HEK293 (cell line): ENCODE data around the gene CDYL2.

ENCODE experiments used
- CTCF ChIA-PET: fragments of 350-600 bp; formaldehyde crosslinking; extraction: SDS; loops from one replicate; lab custom pipeline; 2021; ENCODE audit warnings: antibody characterized with exemption; lab: Yijun Ruan, JAX
- POLR2A ChIA-PET: fragments of 300-600 bp; formaldehyde crosslinking; extraction: SDS; loops from one replicate; lab custom pipeline; 2020; ENCODE audit warnings: antibody characterized with exemption, inconsistent platforms; lab: Yijun Ruan, JAX
- H3K27ac ChIP-seq: fragments of 200-500 bp; sonication (Bioruptor generic); 2 replicates; pipeline ENCODE4 v1.5.1; 2014; ENCODE audit warnings: low read depth, low read length, control low read depth, inconsistent platforms; ENCODE audit errors: extremely low read depth
- H3K36me3 ChIP-seq, 2 experiments: fragments of 200-500 bp in 1 of 2; sonication (Bioruptor generic) in 1 of 2; 1 replicate in 1 of 2; 2 replicates in 1 of 2; pipeline ENCODE4 v1.5.1; 2014 to 2017; ENCODE audit warnings: inconsistent platforms in 2 of 2, low read length in 2 of 2; ENCODE audit not compliant: control insufficient read depth in 2 of 2, insufficient read depth in 1 of 2
- H3K4me1 ChIP-seq: fragments of 200-500 bp; sonication (Bioruptor generic); 2 replicates; pipeline ENCODE4 v1.5.1; 2014; ENCODE audit warnings: mild to moderate bottlenecking, low read length, inconsistent platforms; ENCODE audit not compliant: control insufficient read depth, insufficient read depth
- H3K4me3 ChIP-seq: 2 replicates; pipeline ENCODE4 v1.5.1; 2011; ENCODE audit warnings: low read depth, mild to moderate bottlenecking, control low read depth, low read length, moderate library complexity
- H3K9me3 ChIP-seq: fragments of 200-500 bp; sonication (Bioruptor generic); 2 replicates; pipeline ENCODE4 v1.5.1; 2014; ENCODE audit warnings: low read depth, low read length, inconsistent platforms; ENCODE audit not compliant: control insufficient read depth, insufficient read depth
- FEZF1 ChIP-seq: fragments of 450-650 bp; formaldehyde crosslinking; IDR thresholded peaks from 2 replicates; pipeline ENCODE4 v1.5.1; 2016; ENCODE audit warnings: missing biosample characterization, missing genetic modification characterization
- KLF1 ChIP-seq: fragments of 450-650 bp; formaldehyde crosslinking; IDR thresholded peaks from 2 replicates; pipeline ENCODE4 v1.5.1; 2016; ENCODE audit warnings: missing biosample characterization, missing genetic modification characterization
- SP2 ChIP-seq: fragments of 450-650 bp; formaldehyde crosslinking; IDR thresholded peaks from 2 replicates; pipeline ENCODE4 v1.5.1; 2016; ENCODE audit warnings: missing biosample characterization, missing genetic modification characterization
- ZNF138 ChIP-seq: fragments of 450-650 bp; formaldehyde crosslinking; IDR thresholded peaks from 2 replicates; pipeline ENCODE4 v1.5.1; 2016; ENCODE audit warnings: missing biosample characterization, missing genetic modification characterization, borderline replicate concordance
- ZNF311 ChIP-seq: fragments of 450-650 bp; formaldehyde crosslinking; IDR thresholded peaks from 2 replicates; pipeline ENCODE4 v1.5.1; 2017; ENCODE audit warnings: missing biosample characterization, missing genetic modification characterization, borderline replicate concordance
- ZNF341 ChIP-seq: fragments of 450-650 bp; formaldehyde crosslinking; IDR thresholded peaks from 2 replicates; pipeline ENCODE4; 2016; ENCODE audit warnings: low read depth, missing biosample characterization, missing genetic modification characterization
- ZNF366 ChIP-seq: fragments of 450-650 bp; formaldehyde crosslinking; conservative IDR thresholded peaks from 2 replicates; pipeline ENCODE4 v1.5.1; 2016; ENCODE audit warnings: missing biosample characterization, missing genetic modification characterization
- ZNF416 ChIP-seq: fragments of 450-650 bp; formaldehyde crosslinking; IDR thresholded peaks from 2 replicates; pipeline ENCODE4 v1.5.1; 2016; ENCODE audit warnings: missing biosample characterization, missing genetic modification characterization
- ZNF501 ChIP-seq: fragments of 450-650 bp; formaldehyde crosslinking; IDR thresholded peaks from 2 replicates; pipeline ENCODE4 v1.5.1; 2016; ENCODE audit warnings: missing biosample characterization, missing genetic modification characterization
- ZNF623 ChIP-seq: fragments of 450-650 bp; formaldehyde crosslinking; IDR thresholded peaks from 2 replicates; pipeline ENCODE4 v1.5.1; 2016; ENCODE audit warnings: missing biosample characterization, missing genetic modification characterization
- ZNF624 ChIP-seq: fragments of 450-650 bp; formaldehyde crosslinking; IDR thresholded peaks from 2 replicates; pipeline ENCODE4 v1.5.1; 2017; ENCODE audit warnings: missing biosample characterization, missing genetic modification characterization
- ZNF785 ChIP-seq: fragments of 450-650 bp; formaldehyde crosslinking; IDR thresholded peaks from 2 replicates; pipeline ENCODE4 v1.5.1; 2016; ENCODE audit warnings: missing biosample characterization, missing genetic modification characterization
- TF ChIP-seq, protein P1 (sequence below): fragments of 450-650 bp; formaldehyde crosslinking; IDR thresholded peaks from 2 replicates; pipeline ENCODE4 v1.5.1; 2016; ENCODE audit warnings: missing biosample characterization, missing genetic modification characterization
- TF ChIP-seq, protein P2 (sequence below): fragments of 450-650 bp; formaldehyde crosslinking; IDR thresholded peaks from 2 replicates; pipeline ENCODE4 v1.5.1; 2017; ENCODE audit warnings: missing biosample characterization, missing genetic modification characterization
- TF ChIP-seq, protein P3 (sequence below): fragments of 450-650 bp; formaldehyde crosslinking; IDR thresholded peaks from 2 replicates; pipeline ENCODE4 v1.5.1; 2017; ENCODE audit warnings: missing biosample characterization, missing genetic modification characterization
- TF ChIP-seq, protein P4 (sequence below): fragments of 450-650 bp; formaldehyde crosslinking; IDR thresholded peaks from 2 replicates; pipeline ENCODE4; 2016; ENCODE audit warnings: missing biosample characterization, missing genetic modification characterization

CDYL2 gene

DNA sequence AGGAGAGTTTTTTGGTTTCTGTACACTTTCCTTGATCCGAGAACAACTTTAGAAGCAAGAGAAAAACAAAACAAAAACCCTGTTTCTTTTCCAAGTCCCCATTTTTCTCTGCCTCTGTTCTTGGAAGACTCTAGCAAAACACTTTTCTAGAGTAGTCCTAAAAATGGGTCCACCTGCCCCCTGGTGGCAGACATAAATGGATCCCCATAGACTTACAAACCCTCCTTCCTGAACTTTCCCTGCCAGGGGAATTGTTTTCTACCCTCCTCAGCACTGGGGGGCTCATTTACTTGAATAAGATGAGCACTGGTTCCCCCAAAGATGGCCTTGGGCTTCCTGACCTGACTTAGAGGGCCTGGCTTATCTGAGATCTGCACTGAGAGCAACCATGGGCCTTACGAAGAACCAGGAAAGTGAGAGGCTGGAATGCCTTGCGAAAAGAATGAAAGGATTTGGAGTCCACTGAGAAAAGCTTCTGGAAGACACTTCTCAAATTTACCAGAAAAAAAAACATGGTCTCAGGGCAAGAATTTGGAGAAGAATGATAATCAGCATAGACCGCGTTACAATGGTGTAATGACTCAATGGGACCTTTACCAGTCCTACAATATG, 48.0 kb upstream of the CDYL2 start:
- ChIA-PET CTCF (interaction anchor here (0.6 to 4.1 kb wide), 6 partner anchors 12 to 794 kb away, joined by 3 to 37 read pairs (median 3); no protein-coding TSS in a partner anchor), POLR2A (no interaction called here)
- Histone ChIP-seq H3K36me3 (no peaks in the 10 kb centered on the region), H3K4me3 (no peak overlapping the region), H3K27ac (no peak overlapping the region), H3K9me3 (no peaks in the 10 kb centered on the region), H3K4me1 (no peaks in the 10 kb centered on the region)
- no peak for TF ChIP-seq ZNF785 (tag by site-specific recombination)
- TF ChIP-seq, protein P1, sequence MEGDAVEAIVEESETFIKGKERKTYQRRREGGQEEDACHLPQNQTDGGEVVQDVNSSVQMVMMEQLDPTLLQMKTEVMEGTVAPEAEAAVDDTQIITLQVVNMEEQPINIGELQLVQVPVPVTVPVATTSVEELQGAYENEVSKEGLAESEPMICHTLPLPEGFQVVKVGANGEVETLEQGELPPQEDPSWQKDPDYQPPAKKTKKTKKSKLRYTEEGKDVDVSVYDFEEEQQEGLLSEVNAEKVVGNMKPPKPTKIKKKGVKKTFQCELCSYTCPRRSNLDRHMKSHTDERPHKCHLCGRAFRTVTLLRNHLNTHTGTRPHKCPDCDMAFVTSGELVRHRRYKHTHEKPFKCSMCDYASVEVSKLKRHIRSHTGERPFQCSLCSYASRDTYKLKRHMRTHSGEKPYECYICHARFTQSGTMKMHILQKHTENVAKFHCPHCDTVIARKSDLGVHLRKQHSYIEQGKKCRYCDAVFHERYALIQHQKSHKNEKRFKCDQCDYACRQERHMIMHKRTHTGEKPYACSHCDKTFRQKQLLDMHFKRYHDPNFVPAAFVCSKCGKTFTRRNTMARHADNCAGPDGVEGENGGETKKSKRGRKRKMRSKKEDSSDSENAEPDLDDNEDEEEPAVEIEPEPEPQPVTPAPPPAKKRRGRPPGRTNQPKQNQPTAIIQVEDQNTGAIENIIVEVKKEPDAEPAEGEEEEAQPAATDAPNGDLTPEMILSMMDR (tag by site-specific recombination) = peak; percentile 34; the same call in 1 of the 2 replicates

DNA sequence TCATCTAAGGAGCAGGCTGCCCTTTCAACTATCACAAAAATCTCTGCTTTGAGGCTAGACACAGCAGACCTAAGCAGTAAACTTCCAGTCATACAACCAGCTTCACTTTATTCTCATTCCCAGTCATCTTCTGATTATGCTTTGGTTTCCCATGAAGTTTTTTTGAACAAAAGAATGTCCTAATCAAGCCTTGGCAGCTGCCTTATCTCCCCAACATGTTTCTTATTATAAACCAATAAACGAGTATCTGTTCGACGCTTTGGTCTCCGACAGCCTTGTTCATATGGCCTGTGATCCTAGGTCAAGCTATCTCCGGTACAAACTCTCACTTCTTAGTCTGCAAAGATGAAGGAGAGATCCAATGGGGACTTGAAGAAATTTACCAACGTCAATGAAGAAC, 47.4 kb upstream of the CDYL2 start:
- TF ChIP-seq, protein P2, sequence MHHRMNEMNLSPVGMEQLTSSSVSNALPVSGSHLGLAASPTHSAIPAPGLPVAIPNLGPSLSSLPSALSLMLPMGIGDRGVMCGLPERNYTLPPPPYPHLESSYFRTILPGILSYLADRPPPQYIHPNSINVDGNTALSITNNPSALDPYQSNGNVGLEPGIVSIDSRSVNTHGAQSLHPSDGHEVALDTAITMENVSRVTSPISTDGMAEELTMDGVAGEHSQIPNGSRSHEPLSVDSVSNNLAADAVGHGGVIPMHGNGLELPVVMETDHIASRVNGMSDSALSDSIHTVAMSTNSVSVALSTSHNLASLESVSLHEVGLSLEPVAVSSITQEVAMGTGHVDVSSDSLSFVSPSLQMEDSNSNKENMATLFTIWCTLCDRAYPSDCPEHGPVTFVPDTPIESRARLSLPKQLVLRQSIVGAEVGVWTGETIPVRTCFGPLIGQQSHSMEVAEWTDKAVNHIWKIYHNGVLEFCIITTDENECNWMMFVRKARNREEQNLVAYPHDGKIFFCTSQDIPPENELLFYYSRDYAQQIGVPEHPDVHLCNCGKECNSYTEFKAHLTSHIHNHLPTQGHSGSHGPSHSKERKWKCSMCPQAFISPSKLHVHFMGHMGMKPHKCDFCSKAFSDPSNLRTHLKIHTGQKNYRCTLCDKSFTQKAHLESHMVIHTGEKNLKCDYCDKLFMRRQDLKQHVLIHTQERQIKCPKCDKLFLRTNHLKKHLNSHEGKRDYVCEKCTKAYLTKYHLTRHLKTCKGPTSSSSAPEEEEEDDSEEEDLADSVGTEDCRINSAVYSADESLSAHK (tag by site-specific recombination) = no peak
- no peak for TF ChIP-seq ZNF341 (tag by site-specific recombination)
- no peak for TF ChIP-seq ZNF624 (tag by site-specific recombination)
- no peak for TF ChIP-seq ZNF416
- TF ChIP-seq, protein P3, sequence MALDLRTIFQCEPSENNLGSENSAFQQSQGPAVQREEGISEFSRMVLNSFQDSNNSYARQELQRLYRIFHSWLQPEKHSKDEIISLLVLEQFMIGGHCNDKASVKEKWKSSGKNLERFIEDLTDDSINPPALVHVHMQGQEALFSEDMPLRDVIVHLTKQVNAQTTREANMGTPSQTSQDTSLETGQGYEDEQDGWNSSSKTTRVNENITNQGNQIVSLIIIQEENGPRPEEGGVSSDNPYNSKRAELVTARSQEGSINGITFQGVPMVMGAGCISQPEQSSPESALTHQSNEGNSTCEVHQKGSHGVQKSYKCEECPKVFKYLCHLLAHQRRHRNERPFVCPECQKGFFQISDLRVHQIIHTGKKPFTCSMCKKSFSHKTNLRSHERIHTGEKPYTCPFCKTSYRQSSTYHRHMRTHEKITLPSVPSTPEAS = no peak
- TF ChIP-seq SP2 (tag by site-specific recombination) = no peak
- no peak for TF ChIP-seq KLF1 (tag by site-specific recombination)
- TF ChIP-seq, protein P4, sequence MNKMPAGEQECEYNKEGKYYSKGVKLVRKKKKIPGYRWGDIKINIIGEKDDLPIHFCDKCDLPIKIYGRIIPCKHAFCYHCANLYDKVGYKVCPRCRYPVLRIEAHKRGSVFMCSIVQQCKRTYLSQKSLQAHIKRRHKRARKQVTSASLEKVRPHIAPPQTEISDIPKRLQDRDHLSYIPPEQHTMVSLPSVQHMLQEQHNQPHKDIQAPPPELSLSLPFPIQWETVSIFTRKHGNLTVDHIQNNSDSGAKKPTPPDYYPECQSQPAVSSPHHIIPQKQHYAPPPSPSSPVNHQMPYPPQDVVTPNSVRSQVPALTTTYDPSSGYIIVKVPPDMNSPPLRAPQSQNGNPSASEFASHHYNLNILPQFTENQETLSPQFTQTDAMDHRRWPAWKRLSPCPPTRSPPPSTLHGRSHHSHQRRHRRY (tag by site-specific recombination) = no peak
- TF ChIP-seq ZNF501 (tag by site-specific recombination) = no peak
- TF ChIP-seq ZNF623 (tag by site-specific recombination) = no peak
- no peak for TF ChIP-seq ZNF138 (tag by site-specific recombination)
- TF ChIP-seq ZNF366 (tag by site-specific recombination) = no peak
- no peak for TF ChIP-seq ZNF311 (tag by site-specific recombination)
- TF ChIP-seq FEZF1 (tag by site-specific recombination) = no peak
- TF ChIP-seq, all 188 proteins: peak for 0
- no peak overlapping the region for H3K4me3 ChIP-seq
- no peaks in the 10 kb centered on the region for H3K4me1 ChIP-seq
- no peaks in the 10 kb centered on the region for H3K36me3 ChIP-seq
- no peak overlapping the region for H3K27ac ChIP-seq
- POLR2A ChIA-PET = no interaction called here
- no peaks in the 10 kb centered on the region for H3K9me3 ChIP-seq
- CTCF ChIA-PET = interaction anchor here (0.6 to 4.1 kb wide), 6 partner anchors 12 to 793 kb away, joined by 3 to 37 read pairs (median 3); no protein-coding TSS in a partner anchor
